OCI-LY7 (cell line): Measurements from ENCODE around the gene CALD1.

Experiments
- EZH2phosphoT487 ChIP-seq: fragments of 200-600 bp; sonication (generic); IDR thresholded peaks from 2 replicates; pipeline ENCODE4 v1.6.1; 2018; ENCODE audit warnings: low read depth, borderline replicate concordance, mild to moderate bottlenecking, mixed run types, antibody characterized with exemption, low read length, moderate library complexity, mixed read lengths
- TF ChIP-seq, protein P1 (sequence below): fragments of 200-600 bp; sonication (generic); conservative IDR thresholded peaks from 2 replicates; pipeline ENCODE4 v1.5.1; 2014; ENCODE audit warnings: mild to moderate bottlenecking, antibody characterized with exemption, low read length, moderate library complexity, mixed read lengths

DNA sequence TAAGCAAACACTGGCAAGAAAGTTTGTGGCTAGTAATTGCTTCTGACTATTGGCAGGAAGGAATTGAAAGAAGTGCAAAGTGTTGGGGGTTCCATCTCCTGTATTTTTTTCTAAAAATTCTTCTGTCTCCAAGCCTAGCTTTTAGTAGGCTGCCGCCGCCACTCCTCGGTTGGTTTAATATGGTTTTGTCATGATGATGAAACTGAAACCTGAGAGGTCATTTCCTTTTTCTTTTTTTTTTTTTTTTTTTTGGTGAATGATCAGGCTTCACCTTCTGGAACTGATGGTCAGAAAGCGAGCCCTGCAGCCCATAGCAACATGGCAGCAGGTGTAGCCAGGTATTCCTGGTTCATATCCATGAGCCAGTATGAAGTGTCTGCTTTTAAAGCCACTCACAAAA, 131.5 kb downstream of the CALD1 start:
- TF ChIP-seq, protein P1, sequence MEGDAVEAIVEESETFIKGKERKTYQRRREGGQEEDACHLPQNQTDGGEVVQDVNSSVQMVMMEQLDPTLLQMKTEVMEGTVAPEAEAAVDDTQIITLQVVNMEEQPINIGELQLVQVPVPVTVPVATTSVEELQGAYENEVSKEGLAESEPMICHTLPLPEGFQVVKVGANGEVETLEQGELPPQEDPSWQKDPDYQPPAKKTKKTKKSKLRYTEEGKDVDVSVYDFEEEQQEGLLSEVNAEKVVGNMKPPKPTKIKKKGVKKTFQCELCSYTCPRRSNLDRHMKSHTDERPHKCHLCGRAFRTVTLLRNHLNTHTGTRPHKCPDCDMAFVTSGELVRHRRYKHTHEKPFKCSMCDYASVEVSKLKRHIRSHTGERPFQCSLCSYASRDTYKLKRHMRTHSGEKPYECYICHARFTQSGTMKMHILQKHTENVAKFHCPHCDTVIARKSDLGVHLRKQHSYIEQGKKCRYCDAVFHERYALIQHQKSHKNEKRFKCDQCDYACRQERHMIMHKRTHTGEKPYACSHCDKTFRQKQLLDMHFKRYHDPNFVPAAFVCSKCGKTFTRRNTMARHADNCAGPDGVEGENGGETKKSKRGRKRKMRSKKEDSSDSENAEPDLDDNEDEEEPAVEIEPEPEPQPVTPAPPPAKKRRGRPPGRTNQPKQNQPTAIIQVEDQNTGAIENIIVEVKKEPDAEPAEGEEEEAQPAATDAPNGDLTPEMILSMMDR, result no peak
- TF ChIP-seq EZH2phosphoT487, result no peak
